Stimulated activated CD4-positive, alpha-beta T cell treated with anti-CD3 and anti-CD28 coated beads, Interleukin-4, amount 100 ng/mL, for 24 hours (primary cell): ENCODE measurements around the gene GGPS1.
"Not testable (repeated sequence)": the region's sequence is repeated elsewhere in the genome, so short reads cannot be mapped to it uniquely, and the experiment has no call there.

ENCODE experiments used
- DNase-seq: peaks from one replicate; pipeline ENCODE4 v3.0.0-alpha.2; 2020

The GGPS1 gene

GRCh38 chr1:235328271-235329138 lies at the start of gene GGPS1:
Gene GGPS1, plus strand, starts transcription at chr1:235328570. Its CDS starts 6,695 bp downstream, at chr1:235335265.
- DNase-seq: peak; percentile 99

GRCh38 chr1:235278915-235279292 lies 49.5 kb upstream of the GGPS1 start:
- DNase-seq: no peak

GRCh38 chr1:235279694-235280093 lies 48.7 kb upstream of the GGPS1 start:
- no peak for DNase-seq

GRCh38 chr1:235280467-235280866 lies 47.9 kb upstream of the GGPS1 start:
- no peak for DNase-seq

- DNase-seq: not testable (repeated sequence)
These were observed 44.7 kb upstream of the GGPS1 start for GRCh38 chr1:235283636-235284035.

GRCh38 chr1:235284231-235284769 lies 44.1 kb upstream of the GGPS1 start:
- DNase-seq: no peak

- DNase-seq: no peak
These were observed 41.7 kb upstream of the GGPS1 start for GRCh38 chr1:235286667-235287066.

GRCh38 chr1:235287208-235287882 lies 41.0 kb upstream of the GGPS1 start:
- DNase-seq: no peak

GRCh38 chr1:235289859-235290739 lies 38.3 kb upstream of the GGPS1 start:
- DNase-seq: no peak

- no peak for DNase-seq
These were observed 37.4 kb upstream of the GGPS1 start for GRCh38 chr1:235290740-235291502.

- DNase-seq: no peak
These were observed 36.7 kb upstream of the GGPS1 start for GRCh38 chr1:235291599-235292091.

GRCh38 chr1:235292790-235293189 lies 35.6 kb upstream of the GGPS1 start:
- no peak for DNase-seq

GRCh38 chr1:235293322-235293942 lies 34.9 kb upstream of the GGPS1 start:
- DNase-seq: no peak

GRCh38 chr1:235295902-235296350 lies 32.4 kb upstream of the GGPS1 start:
- no peak for DNase-seq

GRCh38 chr1:235296729-235297128 lies 31.6 kb upstream of the GGPS1 start:
- no peak for DNase-seq

- no peak for DNase-seq
These were observed 30.8 kb upstream of the GGPS1 start for GRCh38 chr1:235297579-235297978.

- no peak for DNase-seq
These were observed 29.6 kb upstream of the GGPS1 start for GRCh38 chr1:235298758-235299157.

GRCh38 chr1:235299169-235299858 lies 29.1 kb upstream of the GGPS1 start:
- no peak for DNase-seq

GRCh38 chr1:235302143-235302542 lies 26.2 kb upstream of the GGPS1 start:
- DNase-seq: no peak

- peak; percentile 32 for DNase-seq
These were observed 23.6 kb upstream of the GGPS1 start for GRCh38 chr1:235304549-235305451.
